Smooth muscle cell of the brain vasculature (primary cell): Measurements from ENCODE around the gene SNX8.

Source experiments
- DNase-seq: peaks from one replicate; pipeline ENCODE4 v3.0.0-alpha.2; 2012; ENCODE audit warnings: low read depth, low spot score

Gene SNX8

DNA sequence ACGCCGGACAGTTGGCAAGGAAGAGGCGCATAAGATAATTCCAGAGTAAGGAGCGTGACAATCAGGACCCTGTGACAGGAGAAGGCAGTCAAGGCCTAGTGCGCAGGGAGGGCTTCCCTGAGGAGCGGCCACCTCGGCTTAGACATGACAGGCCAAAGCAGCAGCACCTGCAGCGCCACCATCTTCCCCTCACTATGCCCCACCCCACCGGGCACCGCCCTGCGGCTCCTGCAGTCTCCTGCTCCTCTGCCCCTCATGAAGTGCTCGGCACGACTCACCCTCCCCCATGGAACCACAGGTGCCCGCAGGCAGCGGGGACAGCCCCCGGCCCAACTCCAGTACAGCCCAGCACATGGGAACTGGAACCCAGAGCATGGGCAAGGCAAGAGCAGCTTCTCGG lies 93.3 kb downstream of the SNX8 start:
- no peak for DNase-seq

DNA sequence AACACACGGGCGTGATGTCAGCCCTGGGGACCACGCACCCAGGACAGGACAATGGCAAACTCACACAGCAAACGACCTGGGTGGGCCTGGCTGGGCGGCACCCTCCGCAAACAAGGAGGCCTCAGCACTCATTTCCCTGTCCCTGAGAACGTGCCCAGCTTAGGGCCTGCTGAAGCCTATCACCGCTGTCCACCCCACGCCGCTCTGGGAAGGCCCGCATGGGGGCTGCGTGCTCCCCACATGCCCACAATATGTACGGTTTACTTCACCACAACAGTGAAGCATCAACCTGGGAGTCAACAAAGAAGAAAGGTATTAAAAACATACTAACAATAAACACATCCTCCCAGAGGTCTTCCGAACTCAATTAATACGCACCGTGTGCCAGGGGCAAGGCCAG lies 93.7 kb downstream of the SNX8 start:
- DNase-seq, result no peak

DNA sequence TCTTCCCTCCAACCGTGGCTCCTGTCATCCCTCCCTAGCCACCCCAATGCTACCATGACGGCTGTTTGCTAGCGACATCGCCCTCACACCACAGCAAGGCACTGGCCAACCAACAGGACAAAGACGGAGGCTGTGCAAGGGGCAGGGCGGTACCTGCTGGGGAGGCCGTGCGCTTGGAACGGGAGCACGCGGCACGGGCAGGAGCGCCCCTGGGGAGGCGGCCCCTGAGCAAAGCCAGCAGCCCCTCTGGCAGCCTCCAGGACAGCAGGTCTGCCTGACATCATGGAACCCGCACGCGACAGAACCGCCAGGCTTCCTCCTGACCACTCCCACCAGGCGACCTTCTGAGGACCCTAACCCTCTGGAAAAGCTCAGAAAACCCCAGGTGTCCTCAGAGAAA lies 94.2 kb downstream of the SNX8 start:
- no peak for DNase-seq

DNA sequence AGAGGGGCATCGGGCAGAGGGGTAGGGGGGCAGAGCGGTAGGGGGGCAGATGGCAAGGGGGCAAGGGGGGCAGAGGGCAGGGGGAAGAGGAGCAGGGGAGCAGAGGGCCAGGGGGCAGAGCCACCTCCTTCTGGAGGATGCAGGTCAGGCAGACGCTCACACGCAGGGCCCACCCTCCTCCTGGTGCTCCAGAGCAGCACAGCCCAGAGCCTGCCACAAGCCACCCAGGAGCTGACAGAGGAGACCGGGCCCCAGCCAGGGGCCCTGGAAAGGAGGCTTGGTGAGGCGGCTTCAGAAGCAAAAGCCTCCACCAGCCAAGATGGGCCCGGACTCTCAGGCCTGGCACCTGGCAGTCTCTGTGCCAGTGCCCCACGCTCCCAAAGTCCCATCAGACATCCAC lies 94.6 kb downstream of the SNX8 start:
- no peak for DNase-seq

DNA sequence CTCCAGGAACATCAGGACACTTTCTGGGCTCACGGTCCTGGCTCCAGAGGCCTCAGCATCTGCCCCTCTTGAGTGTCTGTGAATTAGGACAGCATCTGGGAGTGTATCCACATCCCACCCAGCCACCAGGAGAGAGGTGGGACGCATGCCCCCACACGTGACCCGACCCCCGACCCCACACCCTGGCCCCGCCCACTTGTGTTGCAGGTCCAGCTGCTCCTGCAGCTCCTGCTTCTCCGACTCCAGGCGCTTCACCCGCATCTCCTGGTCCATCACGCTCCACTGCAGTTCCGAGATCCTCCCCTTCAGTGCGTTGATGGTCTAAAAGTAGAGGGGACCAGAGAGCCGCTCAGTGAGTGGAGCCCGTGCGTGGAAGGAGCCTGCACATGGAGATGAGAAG lies 95.1 kb downstream of the SNX8 start:
- no peak for DNase-seq

DNA sequence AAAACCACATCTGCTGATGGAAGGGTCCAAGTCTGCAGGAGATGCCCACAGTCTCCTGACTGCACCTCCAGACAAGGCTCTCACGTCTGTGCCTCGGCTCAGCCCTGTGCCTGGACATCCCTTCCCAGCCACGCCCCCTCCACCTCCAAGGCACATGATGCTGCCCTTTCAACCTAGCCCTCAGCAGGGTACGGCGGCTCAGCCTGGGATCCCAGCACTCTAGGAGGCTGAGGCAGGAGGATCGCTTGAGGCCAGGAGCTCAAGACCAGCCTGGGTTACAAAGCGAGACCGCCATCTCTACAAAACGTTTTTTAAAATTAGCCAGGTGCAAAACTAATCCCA lies 95.8 kb downstream of the SNX8 start:
- no peak for DNase-seq

DNA sequence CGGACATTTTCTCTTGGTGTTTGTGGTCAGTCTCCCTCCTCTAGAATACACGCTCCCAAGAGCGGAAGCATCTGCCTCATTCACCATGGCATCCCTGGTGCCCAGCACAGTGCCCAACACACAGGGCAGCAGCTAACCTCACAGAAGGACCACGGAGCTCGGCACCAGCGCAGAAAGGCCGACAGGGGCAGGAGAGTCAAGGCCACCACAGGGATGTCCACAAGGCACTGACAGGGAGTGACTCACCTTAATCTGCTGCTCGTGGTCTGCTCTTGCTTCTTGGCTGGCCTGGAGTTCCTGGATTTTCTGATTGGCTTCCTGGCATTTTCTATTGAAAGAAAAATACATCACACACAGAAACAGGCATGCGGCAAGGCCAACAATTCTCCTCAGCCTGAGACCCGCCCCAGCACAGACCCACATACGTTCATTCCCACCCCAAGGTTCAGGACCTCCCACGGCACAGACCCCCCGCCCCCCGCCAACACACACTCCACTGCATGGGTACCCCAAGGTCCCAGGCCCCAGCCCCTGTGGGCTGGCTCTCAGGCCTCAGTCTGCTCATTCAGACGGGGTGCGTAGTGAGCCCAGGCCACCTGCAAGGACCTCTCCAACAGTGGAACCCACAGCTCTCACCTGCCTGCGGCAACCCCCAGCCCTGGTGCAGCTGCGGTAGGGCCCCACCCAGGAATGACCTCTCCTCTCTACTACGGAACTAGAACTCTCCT lies 96.4 kb downstream of the SNX8 start:
- DNase-seq, result no peak

DNA sequence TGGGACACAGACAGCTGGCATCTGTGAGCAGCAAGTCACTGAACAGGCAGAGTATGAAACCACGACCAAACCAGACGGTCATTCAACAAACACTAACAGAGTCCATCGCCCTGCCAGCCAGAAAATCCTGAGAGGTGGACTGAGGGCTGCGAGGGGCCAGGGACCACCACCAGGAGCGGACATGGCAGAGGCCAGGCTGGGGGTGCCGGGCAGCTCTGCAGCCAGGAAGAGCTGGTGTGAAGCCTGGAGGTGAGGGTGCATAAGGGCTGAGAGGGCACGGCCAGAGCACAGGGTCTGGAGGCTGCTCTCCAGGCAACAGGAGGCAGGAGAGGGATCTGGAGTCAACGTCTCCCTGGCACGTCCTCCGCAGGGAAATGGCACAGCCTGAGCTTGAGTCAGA lies 97.0 kb downstream of the SNX8 start:
- no peak for DNase-seq

DNA sequence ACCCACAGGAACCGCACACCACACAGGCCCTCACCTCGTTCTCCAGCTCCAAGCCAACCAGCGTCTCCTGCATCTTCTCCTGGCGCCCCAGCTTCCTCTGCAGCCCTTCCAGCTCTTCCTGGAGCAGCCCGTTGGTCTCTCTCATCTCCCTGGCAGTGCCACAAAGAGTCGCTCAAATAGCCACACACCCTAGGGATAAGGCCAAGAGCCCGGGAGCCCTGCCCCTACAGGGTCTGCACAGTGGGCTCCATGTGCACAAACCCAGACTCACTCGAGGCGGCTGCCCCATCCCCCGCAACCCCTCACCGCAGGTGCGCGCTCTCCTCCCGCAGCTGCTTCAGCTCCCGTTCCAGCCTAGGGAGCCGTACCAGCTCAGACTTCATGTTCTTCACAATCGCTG lies 98.4 kb downstream of the SNX8 start:
- no peak for DNase-seq

DNA sequence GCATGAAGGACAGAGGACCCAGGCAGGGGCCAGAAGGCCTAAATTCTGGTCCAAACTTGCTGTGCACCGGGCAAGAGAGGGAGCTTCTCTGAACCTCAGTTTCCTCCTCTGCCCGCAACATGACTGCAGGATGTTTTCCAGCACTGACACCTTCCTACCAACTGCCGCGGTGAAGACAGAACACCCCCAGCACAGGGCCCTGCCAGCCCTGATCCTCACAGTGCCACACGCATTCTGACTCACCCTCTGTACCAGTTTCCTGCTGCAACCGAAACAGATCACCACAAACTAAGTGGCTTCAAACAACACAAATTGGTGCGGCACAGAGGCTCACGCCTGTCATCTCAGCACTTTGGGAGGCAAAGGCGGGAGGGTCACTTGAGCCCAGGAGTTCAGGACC lies 99.6 kb downstream of the SNX8 start:
- no peak for DNase-seq

DNA sequence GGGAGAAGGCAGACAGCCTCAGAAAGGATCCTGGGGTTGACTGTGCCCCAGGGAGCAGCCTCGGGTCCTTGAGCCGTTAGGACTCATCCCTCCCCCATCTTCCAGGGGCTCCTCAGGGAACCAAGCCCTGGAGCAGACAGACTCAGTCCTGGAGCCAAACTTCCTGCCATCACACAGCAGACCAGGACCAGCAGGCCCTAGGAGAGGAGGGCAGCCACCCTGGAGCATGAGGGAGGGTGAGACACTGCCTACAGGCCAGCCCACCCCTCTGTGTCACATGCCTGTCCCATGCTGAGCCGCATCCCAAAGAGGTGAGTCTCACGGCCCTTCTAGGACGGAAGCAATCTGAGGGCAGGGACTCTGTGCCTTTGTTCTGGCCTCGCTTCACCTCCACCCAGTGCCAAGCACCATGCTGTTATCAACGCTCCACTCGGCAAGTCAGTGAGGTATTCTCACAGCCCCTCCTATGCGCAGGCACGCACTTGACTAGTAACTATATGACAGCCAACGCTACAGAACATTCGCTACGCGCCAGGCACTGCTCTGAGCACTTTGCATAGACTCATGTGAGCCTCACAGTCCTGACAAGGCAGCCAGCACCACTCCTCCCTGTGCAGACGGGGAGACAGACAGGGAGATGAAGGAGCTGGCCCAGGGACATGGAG lies 100.6 kb downstream of the SNX8 start:
- no peak for DNase-seq

DNA sequence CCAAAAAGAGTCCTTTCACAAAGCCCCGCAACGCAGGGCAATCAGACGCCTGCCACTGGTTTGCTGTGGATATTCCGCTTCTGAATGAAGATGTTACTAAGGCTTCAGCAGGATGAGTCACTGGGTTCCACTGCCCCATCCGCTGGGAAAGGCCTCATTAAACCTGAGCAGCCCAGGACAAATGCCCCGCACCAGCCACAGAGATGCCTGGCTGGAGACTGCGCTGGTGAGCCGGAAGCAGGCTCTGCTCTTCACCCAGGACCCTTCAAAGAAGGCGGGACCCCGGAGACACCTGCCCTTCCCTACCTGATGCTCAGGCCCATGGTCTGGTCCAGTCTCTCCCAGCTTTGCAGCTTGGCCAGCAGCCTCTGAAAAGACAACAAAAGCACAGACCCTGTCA lies 101.3 kb downstream of the SNX8 start:
- no peak for DNase-seq

DNA sequence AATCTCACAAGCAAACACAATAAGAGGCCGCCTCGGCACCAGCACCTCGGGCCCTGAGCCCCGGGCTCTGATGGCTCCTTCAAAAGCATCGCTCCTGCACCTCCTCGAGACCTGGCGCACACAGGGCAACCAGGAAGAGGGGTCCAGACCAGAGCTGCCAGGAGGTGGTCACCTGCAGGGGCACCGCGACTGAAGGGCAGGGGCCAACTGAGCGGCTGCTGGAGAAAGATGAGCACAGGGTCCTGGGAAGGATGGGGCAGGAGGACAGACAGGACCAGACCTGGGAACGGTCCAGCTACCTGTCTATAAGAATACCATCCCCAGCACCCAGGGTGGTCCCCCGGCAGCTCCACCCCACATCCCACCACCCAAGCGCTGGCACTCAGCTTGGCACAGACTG lies 102.3 kb downstream of the SNX8 start:
- DNase-seq, result no peak

DNA sequence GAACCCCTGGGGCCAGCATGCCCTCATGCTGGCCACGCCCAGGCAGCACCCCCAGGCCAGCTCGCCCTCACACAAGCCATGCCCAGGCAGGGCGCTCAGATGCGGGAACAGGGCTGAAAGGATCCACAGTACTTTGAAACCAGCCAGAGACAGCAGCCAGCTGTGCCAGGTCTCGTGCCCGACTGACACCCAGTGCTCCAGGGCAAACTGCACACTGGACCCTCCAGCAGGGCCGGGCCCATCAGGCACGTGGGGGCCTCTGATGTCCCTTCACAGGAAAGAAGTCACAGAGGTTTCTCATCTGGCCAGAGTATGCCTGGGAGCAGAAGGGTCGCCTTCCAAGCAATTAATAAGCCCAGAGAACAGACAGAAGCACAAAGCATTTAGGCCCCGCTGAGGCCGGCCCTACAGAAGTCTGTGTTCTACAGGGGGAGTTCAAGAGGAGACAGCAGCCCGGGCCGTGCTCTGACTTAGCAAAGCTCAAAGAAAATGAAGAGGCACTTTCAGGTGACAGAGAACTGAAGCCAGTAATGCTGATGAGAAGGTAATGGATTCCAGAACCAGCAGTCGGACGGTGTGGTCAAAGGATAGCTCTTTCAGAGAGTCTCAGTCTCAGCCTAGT lies 102.9 kb downstream of the SNX8 start:
- no peak for DNase-seq

DNA sequence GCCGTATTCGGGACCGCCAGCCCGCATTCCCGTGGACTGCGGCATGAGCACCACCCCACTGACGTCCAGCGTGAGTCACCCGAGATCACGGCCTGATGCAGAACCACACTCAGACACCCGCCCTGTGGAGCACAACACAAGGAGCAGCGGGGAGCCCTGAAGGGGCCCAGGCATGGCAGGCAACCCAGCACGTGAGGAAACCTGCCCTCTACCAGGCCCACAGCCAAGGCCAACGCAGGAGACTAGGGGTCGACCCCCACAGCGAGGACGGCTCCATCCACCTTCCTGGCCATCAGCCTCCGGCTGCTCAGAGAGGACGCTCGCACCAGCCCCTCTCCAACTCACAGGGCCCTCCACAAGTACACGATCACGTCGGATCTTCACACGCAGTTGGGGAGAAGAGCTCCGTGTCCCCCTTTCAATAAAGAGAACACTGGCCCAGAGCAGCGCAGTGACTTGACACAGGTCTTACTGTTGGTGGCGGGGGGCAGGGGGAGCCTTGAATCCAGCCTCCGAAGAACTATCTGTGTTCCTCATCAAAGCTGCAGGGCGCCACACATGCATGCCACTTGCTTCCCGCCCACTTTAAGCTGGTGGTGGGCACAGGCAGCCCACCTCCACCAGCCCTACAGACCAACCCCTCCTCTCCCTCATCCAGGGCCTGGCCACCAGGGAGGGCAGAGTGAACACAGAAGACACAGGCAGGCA lies 103.5 kb downstream of the SNX8 start:
- DNase-seq, result no peak

DNA sequence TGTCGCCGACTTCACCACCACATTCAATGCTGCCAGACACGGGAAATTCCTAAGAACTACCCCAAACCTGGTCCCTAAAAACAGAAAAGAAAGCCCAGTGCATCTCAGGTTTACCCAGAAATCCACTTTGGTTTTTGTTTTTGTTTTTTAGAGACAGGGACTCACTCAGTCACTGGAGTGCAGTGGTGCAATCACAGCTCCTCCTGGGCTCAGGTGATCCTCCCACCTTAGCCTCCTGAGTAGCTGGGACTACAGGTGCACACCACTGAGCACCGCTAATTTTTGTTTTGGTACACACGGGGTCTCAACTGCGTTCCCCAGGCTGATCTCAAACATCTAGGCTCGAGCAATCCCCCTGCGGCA lies 104.3 kb downstream of the SNX8 start:
- no peak for DNase-seq

DNA sequence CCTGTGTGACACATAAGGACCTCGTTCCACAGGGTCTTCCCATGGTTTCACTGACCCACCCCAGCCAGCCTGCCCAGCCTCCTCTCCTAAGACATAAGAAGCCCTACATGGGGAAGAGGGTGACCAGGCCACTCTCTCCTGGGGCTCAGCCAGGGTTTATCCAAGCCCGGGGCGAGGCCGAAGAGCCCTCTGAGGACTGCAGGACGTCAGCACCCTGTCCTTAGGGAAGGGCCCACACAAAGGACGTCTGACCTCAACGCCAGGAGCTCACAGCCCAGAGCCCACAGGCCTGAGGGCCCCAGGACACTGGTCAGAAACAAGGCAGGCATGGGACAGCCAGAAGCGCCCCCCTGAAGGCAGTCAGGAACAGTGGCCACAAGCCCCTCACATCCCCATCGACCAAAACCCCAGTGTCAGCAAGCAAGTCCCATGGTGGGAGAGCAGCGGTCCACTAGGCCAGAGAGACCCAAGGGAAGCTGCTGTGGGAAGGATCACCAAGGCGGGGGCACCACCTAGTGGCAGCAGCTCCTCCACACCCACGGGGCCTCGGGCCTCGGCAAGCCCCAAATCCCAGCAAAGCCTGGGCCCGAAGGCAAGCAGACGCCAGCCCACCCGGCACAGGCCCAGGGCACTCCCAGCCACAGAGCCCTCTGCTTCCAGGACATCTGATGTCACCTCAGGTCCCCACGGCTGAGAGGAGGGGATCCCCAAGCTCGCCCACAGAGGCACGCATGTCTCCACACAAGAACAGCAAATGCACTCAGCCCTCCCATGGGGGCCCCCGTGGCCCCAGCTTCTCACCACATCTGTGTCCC lies 104.9 kb downstream of the SNX8 start:
- DNase-seq, result no peak

DNA sequence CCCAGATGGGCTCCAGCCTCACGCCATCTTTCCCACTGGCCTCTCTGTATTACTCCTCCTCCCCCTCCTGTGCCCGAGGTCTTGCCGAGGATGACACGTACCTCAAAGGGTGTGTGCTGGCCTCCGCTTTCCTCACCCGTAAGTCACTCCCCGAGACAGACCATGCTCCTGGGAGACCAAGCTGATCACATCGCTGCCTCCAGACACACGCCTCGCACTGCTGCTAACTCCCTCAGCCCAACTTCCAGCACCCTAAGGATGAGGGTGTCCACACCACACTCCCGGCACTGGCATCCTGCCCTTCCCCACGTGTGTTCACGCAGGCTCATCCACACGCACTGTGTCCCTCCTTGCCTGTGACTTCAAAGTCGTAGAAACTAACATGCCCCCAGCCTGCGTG lies 105.5 kb downstream of the SNX8 start:
- no peak for DNase-seq

DNA sequence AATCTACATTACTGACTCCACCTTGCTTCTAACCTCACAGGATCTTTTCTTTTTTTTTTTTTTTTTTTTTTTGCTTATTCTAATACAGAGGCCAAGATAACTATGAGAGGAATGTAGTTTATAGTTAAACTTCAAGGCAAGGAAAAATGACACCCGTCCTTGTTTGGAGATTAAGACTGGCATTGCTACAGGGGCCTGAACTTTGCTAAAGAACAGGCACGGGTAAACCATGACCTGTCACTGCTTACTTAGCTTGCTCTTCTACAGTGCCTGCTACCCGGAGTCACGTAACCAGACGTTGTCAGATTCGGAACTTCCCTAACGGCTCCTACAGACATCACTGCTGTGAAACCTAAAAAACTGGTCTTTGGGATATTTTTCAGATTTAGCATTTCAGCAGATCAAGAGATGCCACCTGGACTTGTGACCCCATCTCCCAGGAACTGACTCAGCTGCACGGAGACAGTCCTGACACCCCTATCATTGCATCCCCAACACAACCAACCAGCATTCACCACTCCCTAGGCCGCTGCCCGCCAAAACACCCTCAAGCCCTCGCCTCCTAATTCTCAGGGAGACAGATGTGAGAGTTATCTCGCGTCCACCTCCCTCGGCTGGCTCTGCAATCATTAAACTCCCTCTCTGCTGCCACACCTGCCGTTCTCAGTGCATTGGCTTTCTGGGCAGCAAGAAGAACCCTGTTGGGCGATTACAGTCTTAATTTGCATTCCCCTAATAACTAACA lies 109.0 kb downstream of the SNX8 start:
- DNase-seq, result no peak

DNA sequence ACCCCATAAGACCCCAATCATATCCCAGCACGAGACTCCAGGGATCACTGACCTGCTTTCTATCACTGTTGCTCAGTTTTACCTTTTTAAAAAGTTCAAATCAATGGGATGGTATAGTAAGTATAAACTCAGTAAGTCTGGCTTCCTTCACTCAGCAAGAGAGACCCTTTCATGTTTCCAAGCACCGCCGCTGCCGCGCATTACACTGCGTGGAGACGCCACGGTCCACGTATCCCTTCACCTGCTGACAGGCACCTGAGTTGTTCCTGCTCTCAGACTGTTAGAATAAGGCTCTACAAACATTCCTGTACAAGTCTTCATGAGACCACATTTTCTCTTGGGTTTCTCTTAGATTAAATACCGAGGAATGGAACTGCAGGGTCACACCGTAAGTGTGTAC lies 109.8 kb downstream of the SNX8 start:
- DNase-seq, result no peak

DNA sequence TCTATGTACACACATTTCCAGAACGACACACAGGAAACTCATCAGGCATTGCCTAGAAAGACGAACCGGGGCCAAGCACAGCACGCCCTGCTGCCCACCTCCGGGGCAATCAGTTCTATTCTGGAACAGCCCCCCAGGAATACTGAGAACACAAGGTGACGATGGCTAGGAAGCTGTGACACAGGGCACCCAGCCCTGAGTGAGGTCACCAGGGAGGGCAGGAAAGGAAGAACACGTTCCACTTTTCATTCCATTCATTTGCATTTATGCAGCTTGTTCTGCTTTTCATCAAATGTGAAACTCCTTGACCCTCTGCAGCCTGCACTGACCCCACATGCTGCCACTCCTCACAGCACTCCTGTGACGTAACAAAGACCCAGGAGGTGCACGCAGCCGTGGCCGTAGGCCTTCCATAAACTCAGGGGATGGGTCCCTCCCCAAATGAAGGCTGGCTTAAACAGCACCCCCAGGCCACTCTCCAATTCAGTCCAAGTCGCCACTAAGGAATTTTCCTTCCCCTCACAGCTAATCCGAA lies 110.4 kb downstream of the SNX8 start:
- DNase-seq, result no peak
